UCSD-AML1 (cell line): ENCODE results near the gene TASOR2.

Experiments
- DNase-seq: peaks from one replicate; lab custom pipeline; 2025; ENCODE audit not compliant: unreplicated experiment; lab: John Stamatoyannopoulos, UW

The TASOR2 gene

GRCh38 chr10:5684971-5685763 lies 529 bp downstream of the TASOR2 start:
- DNase-seq = peak; percentile 70

DNA sequence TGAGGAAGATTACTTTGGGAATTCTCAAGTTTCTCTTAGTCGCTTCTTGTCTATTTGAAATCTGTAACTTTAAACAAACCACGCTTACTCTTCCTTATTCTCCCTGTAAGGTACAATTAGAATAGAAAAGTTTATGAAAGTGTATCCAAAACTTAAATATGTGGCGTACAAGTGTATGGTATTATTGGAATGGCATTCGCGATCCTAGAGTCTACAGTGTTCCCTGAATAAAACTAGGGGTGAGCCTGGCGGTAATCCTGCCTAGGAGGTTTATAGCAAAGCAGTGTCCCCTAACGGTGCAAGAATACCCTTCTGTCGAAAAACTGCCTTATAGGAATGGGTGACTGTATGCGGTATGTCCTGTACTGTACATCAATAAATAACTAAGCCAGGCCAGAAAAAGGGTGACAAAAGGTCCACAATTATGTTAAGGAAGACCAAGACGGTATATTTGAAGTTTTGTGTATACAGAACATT lies 1.2 kb downstream of the TASOR2 start:
- no peak for DNase-seq

DNA sequence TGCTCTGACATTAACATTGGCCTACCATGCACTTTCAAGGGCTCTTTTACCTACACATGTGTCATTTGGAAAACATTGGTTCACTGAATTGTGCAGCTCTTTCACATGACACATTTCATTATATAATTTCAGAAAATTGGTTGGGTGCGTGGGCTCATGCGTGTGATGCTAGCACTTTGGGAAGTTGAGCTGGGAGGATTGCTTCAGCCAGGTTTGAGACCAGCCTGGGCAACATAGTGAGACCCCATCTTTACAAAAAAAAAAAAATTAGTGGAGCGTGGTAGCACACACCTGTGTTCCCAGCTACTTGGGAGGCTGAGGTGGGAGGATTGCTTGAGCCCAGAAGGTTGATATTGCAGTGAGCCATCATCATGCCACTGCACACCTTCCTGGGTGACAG lies 3.9 kb downstream of the TASOR2 start:
- DNase-seq = no peak

- DNase-seq = no peak
Observed at GRCh38 chr10:5691786-5692185, 7.1 kb downstream of the TASOR2 start.

- DNase-seq = no peak
Observed at GRCh38 chr10:5692461-5693358, 8.1 kb downstream of the TASOR2 start.

DNA sequence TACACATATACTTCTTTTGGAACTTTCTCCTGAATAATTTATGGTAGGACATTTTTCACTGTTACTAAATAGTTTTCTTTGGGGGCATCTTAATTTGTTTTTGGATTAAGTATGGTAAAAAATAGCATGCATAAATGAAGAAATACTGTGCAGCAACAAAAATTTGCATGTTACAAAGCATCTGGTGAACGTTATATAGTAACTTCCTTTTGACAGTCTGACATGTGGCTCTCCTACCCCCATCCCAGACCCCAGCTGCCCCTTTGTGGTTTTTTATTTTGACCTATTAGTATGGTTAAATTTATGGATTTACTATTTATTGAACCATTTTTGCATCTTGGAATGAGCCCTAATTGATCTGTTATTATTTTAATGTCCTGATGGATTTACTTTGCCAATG lies 9.9 kb downstream of the TASOR2 start:
- no peak for DNase-seq

DNA sequence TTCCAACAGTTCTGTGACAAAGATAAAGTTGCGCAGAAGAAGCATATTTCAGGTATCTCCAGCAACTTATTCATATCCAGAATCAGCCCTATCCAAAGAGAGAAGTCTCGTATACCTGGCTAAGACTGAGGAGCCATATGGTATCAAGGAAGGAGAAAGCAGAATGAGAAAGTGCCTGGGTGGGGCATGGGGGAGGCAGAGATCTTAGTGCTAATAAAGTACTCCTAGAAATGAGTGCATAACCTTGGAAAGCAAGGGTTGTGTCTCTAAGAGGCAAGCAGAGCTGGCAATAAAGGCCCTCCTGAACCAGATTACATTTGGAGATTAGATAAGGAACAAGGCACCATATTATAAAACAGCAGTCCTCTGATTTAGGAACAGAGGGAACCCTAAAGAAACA lies 12.7 kb downstream of the TASOR2 start:
- DNase-seq = no peak

- no peak for DNase-seq
Observed at GRCh38 chr10:5698062-5698461, 13.4 kb downstream of the TASOR2 start.

- DNase-seq = no peak
Observed at GRCh38 chr10:5708356-5708755, 23.7 kb downstream of the TASOR2 start.

DNA sequence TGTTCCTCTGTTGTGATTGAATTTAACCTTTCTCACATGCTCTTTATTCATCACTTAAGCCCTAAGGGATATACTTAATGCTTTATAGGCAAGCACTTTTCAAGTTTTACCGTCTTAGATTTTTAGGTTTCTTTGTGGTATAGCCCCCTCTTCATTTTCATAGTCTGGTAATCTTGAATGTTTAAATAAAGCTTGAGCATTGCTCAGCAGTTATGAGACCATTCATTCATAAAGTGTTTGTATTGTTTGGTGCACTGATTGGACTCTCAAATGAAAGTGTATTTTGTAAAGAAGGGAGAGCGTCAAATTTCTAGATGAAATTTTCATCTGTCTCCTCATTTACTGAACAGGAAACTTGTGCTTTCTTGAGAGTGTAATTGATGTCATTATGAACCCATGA lies 25.2 kb downstream of the TASOR2 start:
- DNase-seq = no peak

- no peak for DNase-seq
Observed at GRCh38 chr10:5710859-5711258, 26.2 kb downstream of the TASOR2 start.

- DNase-seq = no peak
Observed at GRCh38 chr10:5711642-5712041, 27.0 kb downstream of the TASOR2 start.

DNA sequence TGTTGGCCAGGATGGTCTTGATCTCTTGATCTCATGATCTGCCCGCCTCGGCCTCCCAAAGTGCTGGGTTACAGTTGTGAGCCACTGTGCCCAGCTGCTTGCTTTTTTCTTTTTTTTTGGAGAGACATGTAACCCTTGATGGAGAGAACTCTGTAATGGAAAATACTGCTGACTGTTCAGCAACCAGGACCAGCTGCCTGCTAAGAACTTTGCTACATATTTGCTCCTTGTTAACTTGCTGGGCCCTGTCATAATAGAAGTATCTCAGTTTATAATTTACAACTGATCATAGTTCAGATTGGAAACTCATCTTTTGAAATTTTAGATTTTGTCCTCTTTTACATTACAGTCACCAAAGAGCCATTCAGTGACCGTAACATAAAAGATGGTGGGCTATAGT lies 34.9 kb downstream of the TASOR2 start:
- no peak for DNase-seq

- DNase-seq = no peak
Observed at GRCh38 chr10:5720182-5720581, 35.5 kb downstream of the TASOR2 start.

DNA sequence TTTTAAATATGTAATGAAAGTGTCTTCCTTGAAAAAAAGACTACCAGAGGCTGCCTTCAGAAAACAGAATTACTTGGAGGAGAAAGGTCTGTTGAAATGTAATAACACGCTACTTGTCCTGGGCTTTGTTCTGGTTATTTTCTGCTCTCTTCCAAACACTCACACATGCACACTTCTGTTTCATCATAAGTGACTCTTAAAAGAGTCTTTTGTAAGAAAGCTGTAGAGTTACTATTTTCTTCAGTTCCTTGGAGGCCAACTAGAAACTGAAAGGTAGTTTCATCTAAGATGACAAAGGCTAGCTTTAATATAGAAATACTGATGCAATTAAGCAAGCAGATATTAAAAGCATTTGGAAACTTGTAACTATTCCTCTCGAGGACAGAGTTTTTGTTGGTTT lies 39.1 kb downstream of the TASOR2 start:
- no peak for DNase-seq

DNA sequence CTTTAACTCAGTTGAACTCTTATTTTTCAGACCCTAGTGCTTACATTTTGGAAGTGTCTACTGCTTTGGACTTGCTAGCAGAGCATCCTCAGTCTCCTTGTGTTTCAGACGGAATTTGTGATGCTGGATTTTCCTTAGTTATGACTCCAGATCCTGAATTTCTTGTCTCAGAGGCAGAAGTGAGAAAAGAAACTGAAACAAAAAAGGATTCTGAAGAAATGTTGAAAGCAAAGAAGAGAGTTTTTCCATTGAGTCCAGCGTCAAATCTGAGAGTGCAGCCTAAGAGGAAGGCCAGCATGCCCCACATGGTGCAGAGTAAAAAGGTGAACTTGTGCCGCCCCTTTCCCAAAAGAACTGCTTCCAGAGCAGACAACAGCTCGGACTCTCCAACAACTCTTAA lies 46.1 kb downstream of the TASOR2 start:
- no peak for DNase-seq

DNA sequence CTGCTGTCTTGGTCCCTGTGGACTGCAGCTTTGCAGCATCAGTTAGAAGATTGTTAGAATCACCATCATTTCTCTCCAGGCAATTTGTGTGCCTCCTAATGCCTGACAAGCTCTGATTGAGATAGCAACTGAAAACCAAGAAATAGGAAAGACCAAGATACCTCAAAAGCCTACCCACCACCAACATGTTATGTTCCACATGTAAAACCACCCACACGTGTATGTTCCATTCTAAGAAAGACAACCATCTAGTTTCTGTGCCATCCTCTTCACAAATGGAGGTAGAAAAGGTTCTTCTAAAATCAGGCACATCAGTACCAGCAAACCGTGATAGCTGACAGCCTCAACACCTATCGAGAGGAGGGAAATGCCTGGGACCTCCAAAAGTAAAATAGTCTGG lies 46.9 kb downstream of the TASOR2 start:
- no peak for DNase-seq

DNA sequence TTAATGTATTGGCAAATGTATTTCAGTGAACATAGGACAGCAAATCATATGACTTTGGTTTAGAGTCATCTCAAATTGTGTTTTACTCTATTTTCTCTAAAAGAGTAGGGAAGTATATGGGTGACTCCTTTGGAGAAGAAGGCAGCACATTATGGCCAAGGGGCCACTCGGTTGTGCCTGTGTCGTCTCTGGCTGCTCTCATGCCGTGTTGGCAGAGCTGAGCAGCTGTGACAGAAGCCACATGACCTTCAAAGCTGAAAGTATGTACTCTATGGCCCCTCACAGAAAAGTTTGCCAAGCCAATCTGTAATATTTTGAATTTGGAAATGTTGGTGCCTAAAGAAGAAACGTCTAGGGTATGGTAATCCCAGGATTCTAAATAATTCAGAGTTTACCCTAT lies 47.5 kb downstream of the TASOR2 start:
- no peak for DNase-seq
